HEK293 (cell line): ENCODE results near the gene ARPC2.

Experiments
- CTCF ChIP-seq: fragments of 450-650 bp; formaldehyde crosslinking; IDR thresholded peaks from 2 replicates; pipeline ENCODE4 v1.5.1; 2016; ENCODE audit warnings: missing biosample characterization, missing genetic modification characterization
- HOXA7 ChIP-seq: sonication (generic); formaldehyde crosslinking; IDR thresholded peaks from 2 replicates; pipeline ENCODE4 v1.8.1; 2022; ENCODE audit warnings: missing genetic modification reagents, borderline replicate concordance
- HOXD13 ChIP-seq: sonication (generic); formaldehyde crosslinking; IDR thresholded peaks from 2 replicates; pipeline ENCODE4 v1.8.0; 2022; ENCODE audit warnings: missing genetic modification reagents, borderline replicate concordance
- PRDM6 ChIP-seq: fragments of 450-650 bp; formaldehyde crosslinking; IDR thresholded peaks from 2 replicates; pipeline ENCODE4 v1.5.1; 2017; ENCODE audit warnings: missing biosample characterization, missing genetic modification characterization
- ZBTB1 ChIP-seq: fragments of 450-650 bp; formaldehyde crosslinking; IDR thresholded peaks from 2 replicates; pipeline ENCODE4 v1.5.1; 2016; ENCODE audit warnings: missing biosample characterization, missing genetic modification characterization
- ZNF302 ChIP-seq: fragments of 450-650 bp; formaldehyde crosslinking; IDR thresholded peaks from 2 replicates; pipeline ENCODE4 v1.5.1; 2016; ENCODE audit warnings: missing biosample characterization, missing genetic modification characterization, low read depth
- ZNF426 ChIP-seq: fragments of 450-650 bp; formaldehyde crosslinking; IDR thresholded peaks from 2 replicates; pipeline ENCODE4 v1.5.1; 2017; ENCODE audit warnings: missing biosample characterization, missing genetic modification characterization, mild to moderate bottlenecking, inconsistent platforms, moderate library complexity
- ZNF530 ChIP-seq: fragments of 450-650 bp; formaldehyde crosslinking; IDR thresholded peaks from 2 replicates; pipeline ENCODE4 v1.5.1; 2016; ENCODE audit warnings: low read depth, missing biosample characterization, missing genetic modification characterization
- ZNF549 ChIP-seq: fragments of 450-650 bp; IDR thresholded peaks from 2 replicates; pipeline ENCODE4 v1.5.1; 2018; ENCODE audit warnings: missing biosample characterization, missing genetic modification characterization, mild to moderate bottlenecking, inconsistent platforms, moderate library complexity
- ZNF747 ChIP-seq: fragments of 450-650 bp; formaldehyde crosslinking; IDR thresholded peaks from 2 replicates; pipeline ENCODE4 v1.5.1; 2016; ENCODE audit warnings: missing biosample characterization, missing genetic modification characterization

GRCh38 chr2:218188528-218188927 lies 28.5 kb upstream of the ARPC2 start:
- TF ChIP-seq ZNF302 (tag by site-specific recombination) = no peak
- TF ChIP-seq CTCF = no peak
- TF ChIP-seq ZNF747 (tag by site-specific recombination) = no peak
- no peak for TF ChIP-seq ZNF530 (tag by site-specific recombination)
- no peak for TF ChIP-seq ZNF549 (tag by site-specific recombination)
- TF ChIP-seq HOXD13 (CRISPR knock-in tag) = no peak
- no peak for TF ChIP-seq ZNF426 (tag by site-specific recombination)
- no peak for TF ChIP-seq HOXA7
- no peak for TF ChIP-seq PRDM6 (tag by site-specific recombination)
- no peak for TF ChIP-seq ZBTB1 (tag by site-specific recombination)
